Stomach (tissue), 4 donors: ENCODE measurements around the gene COL6A5.

Source experiments
- CTCF ChIP-seq, 7 experiments: fragments of 450-650 bp in 4 of 7; fragments of 200-600 bp in 3 of 7; sonication (generic) in 3 of 7; IDR thresholded peaks; one replicate each; pipeline ENCODE4 v1.5.1; 2016 to 2019; ENCODE audit warnings: antibody characterized with exemption in 7 of 7, control low read depth in 2 of 7, mild to moderate bottlenecking in 1 of 7
- EP300 ChIP-seq: sonication (generic); formaldehyde crosslinking; IDR thresholded peaks from one replicate; pipeline ENCODE4 v1.6.1; 2017; ENCODE audit warnings: antibody characterized with exemption
- POLR2A ChIP-seq, 4 donors: fragments of 450-650 bp; IDR thresholded peaks; one replicate each; pipeline ENCODE4 v1.6.1; 2016; ENCODE audit warnings: antibody characterized with exemption in 4 of 4, control low read depth in 2 of 4, mild to moderate bottlenecking in 1 of 4, moderate library complexity in 1 of 4
- POLR2AphosphoS5 ChIP-seq, 3 donors: sonication (generic); formaldehyde crosslinking; IDR thresholded peaks; one replicate each; pipeline ENCODE4 v1.6.1; 2016; ENCODE audit warnings: antibody characterized with exemption in 3 of 3

- TF ChIP-seq POLR2AphosphoS5 (IDR thresholded peaks at IDR 0.05), result no peak
- no peak for TF ChIP-seq CTCF (IDR thresholded peaks at IDR 0.05)
- no peak for TF ChIP-seq POLR2A (IDR thresholded peaks at IDR 0.05)
- TF ChIP-seq EP300, result no peak
Observed at GRCh38 chr3:130429713-130430023, 84.2 kb downstream of the COL6A5 start.
